GM21825 (cell line): ENCODE results near the gene GABRP.
"Not testable (repeated sequence)": the region's sequence is repeated elsewhere in the genome, so short reads cannot be mapped to it uniquely, and the experiment has no call there.

Experiments used
- ATAC-seq: cut with Tn5 transposase; IDR thresholded peaks from one replicate; pipeline ENCODE4 v1.9.1; 2021; ENCODE audit warnings: mild to moderate bottlenecking, moderate library complexity; ENCODE audit not compliant: unreplicated experiment

Gene GABRP

GRCh38 chr5:170788626-170789304 is 5.2 kb downstream of the GABRP start:
- no peak for ATAC-seq

- no peak for ATAC-seq
These were observed 7.9 kb downstream of the GABRP start for GRCh38 chr5:170791325-170791954.

GRCh38 chr5:170792878-170793277 is 9.4 kb downstream of the GABRP start:
- no peak for ATAC-seq

- no peak for ATAC-seq
These were observed 11.6 kb downstream of the GABRP start for GRCh38 chr5:170795154-170795553.

- no peak for ATAC-seq
These were observed 22.1 kb downstream of the GABRP start for GRCh38 chr5:170805666-170806065.

- no peak for ATAC-seq
These were observed 26.0 kb downstream of the GABRP start for GRCh38 chr5:170809551-170809950.

- ATAC-seq = no peak
These were observed 28.2 kb downstream of the GABRP start for GRCh38 chr5:170811719-170812118.

- ATAC-seq = no peak
These were observed 29.7 kb downstream of the GABRP start for GRCh38 chr5:170813231-170813630.

- no peak for ATAC-seq
These were observed 33.7 kb downstream of the GABRP start for GRCh38 chr5:170817195-170817594.

- no peak for ATAC-seq
These were observed 34.7 kb downstream of the GABRP start for GRCh38 chr5:170818232-170818631.

- no peak for ATAC-seq
These were observed 36.3 kb downstream of the GABRP start for GRCh38 chr5:170819824-170820223.

GRCh38 chr5:170821257-170821800 is 37.8 kb downstream of the GABRP start:
- ATAC-seq = no peak

- no peak for ATAC-seq
These were observed 42.6 kb downstream of the GABRP start for GRCh38 chr5:170826117-170826516.

GRCh38 chr5:170832241-170832640 is 48.7 kb downstream of the GABRP start:
- ATAC-seq = no peak

GRCh38 chr5:170833981-170834380 is 50.5 kb downstream of the GABRP start:
- ATAC-seq = not testable (repeated sequence)

- no peak for ATAC-seq
These were observed 52.7 kb downstream of the GABRP start for GRCh38 chr5:170836226-170836625.

- ATAC-seq = no peak
These were observed 60.3 kb downstream of the GABRP start for GRCh38 chr5:170843870-170844269.

- no peak for ATAC-seq
These were observed 61.1 kb downstream of the GABRP start for GRCh38 chr5:170844651-170845050.

GRCh38 chr5:170846416-170846815 is 62.9 kb downstream of the GABRP start:
- no peak for ATAC-seq

- ATAC-seq = no peak
These were observed 63.3 kb downstream of the GABRP start for GRCh38 chr5:170846846-170847245.

- no peak for ATAC-seq
These were observed 64.5 kb downstream of the GABRP start for GRCh38 chr5:170848033-170848432.

- no peak for ATAC-seq
These were observed 65.8 kb downstream of the GABRP start for GRCh38 chr5:170849374-170849773.
